ENCODE measurements around the gene FOXD1. TPM values are rescaled to one million over a fixed set of nuclear protein-coding genes. Genes with fewer than 3 reads are reported as not detected.
"Not testable (repeated sequence)": the region's sequence is repeated elsewhere in the genome, so short reads cannot be mapped to it uniquely, and the experiment has no call there.

The FOXD1 gene
- 0.05 and 0.17 TPM in 2 replicates for total RNA-seq

GRCh38 chr5:73448463-73449136, at the start of gene FOXD1:
TSS of gene FOXD1 (minus strand) at chr5:73448777. CDS start at chr5:73448362, 415 bp downstream.
- peak; percentile 77 for DNase-seq

- no peak for DNase-seq
Observed at GRCh38 chr5:73497497-73498056, 49.0 kb upstream of the FOXD1 start.

- peak; percentile 48 for DNase-seq
Observed at GRCh38 chr5:73496984-73497457, 48.4 kb upstream of the FOXD1 start.

- DNase-seq: no peak
Observed at GRCh38 chr5:73495772-73496335, 47.3 kb upstream of the FOXD1 start.

- peak; percentile 57 for DNase-seq
Observed at GRCh38 chr5:73494721-73495120, 46.1 kb upstream of the FOXD1 start.

GRCh38 chr5:73493421-73493820, 44.8 kb upstream of the FOXD1 start:
- DNase-seq: no peak

- no peak for DNase-seq
Observed at GRCh38 chr5:73491155-73491554, 42.6 kb upstream of the FOXD1 start.

GRCh38 chr5:73490088-73490487, 41.5 kb upstream of the FOXD1 start:
- DNase-seq: no peak

- no peak for DNase-seq
Observed at GRCh38 chr5:73488806-73489205, 40.2 kb upstream of the FOXD1 start.

GRCh38 chr5:73487815-73488214, 39.2 kb upstream of the FOXD1 start:
- DNase-seq: no peak

- not testable (repeated sequence) for DNase-seq
Observed at GRCh38 chr5:73487257-73487656, 38.7 kb upstream of the FOXD1 start.

GRCh38 chr5:73486119-73486899, 37.7 kb upstream of the FOXD1 start:
- no peak for DNase-seq

- no peak for DNase-seq
Observed at GRCh38 chr5:73485715-73486114, 37.1 kb upstream of the FOXD1 start.

GRCh38 chr5:73484511-73484910, 35.9 kb upstream of the FOXD1 start:
- no peak for DNase-seq

GRCh38 chr5:73483676-73484075, 35.1 kb upstream of the FOXD1 start:
- DNase-seq: no peak

- no peak for DNase-seq
Observed at GRCh38 chr5:73482383-73483136, 34.0 kb upstream of the FOXD1 start.

- DNase-seq: no peak
Observed at GRCh38 chr5:73480500-73480899, 31.9 kb upstream of the FOXD1 start.

- no peak for DNase-seq
Observed at GRCh38 chr5:73472116-73472515, 23.5 kb upstream of the FOXD1 start.

- DNase-seq: no peak
Observed at GRCh38 chr5:73471654-73472053, 23.1 kb upstream of the FOXD1 start.

- no peak for DNase-seq
Observed at GRCh38 chr5:73469878-73470277, 21.3 kb upstream of the FOXD1 start.

GRCh38 chr5:73468638-73469037, 20.1 kb upstream of the FOXD1 start:
- not testable (repeated sequence) for DNase-seq

GRCh38 chr5:73464016-73464745, 15.6 kb upstream of the FOXD1 start:
- peak; percentile 93 for DNase-seq
